Stimulated activated memory B cell treated with anti-CD40 and anti-IgM and Interleukin-4, amounts not matched to agents 10 μg/mL and 1 μg/mL and 100 μg/mL, for 72 hours (primary cell): ENCODE data around the gene TAF3.

Experiments used
- ATAC-seq: fragments of 150-1000 bp; cut with Tn5 transposase; 2 replicates; pipeline ENCODE4 v1.10.0; 2021
- H3K27ac Mint-ChIP-seq: one replicate; pipeline ENCODE4 v1.8.0; 2022; ENCODE audit warnings: mild to moderate bottlenecking, mixed read lengths
- H3K27me3 Mint-ChIP-seq: one replicate; pipeline ENCODE4 v1.8.0; 2022; ENCODE audit warnings: mixed read lengths
- H3K36me3 Mint-ChIP-seq: one replicate; pipeline ENCODE4 v1.8.0; 2022; ENCODE audit warnings: mixed read lengths
- H3K4me1 Mint-ChIP-seq: one replicate; pipeline ENCODE4 v1.8.0; 2022; ENCODE audit warnings: mixed read lengths
- H3K4me3 Mint-ChIP-seq: one replicate; pipeline ENCODE4 v1.8.0; 2022; ENCODE audit warnings: mild to moderate bottlenecking, moderate library complexity, mixed read lengths
- H3K9me3 Mint-ChIP-seq: one replicate; pipeline ENCODE4 v1.8.0; 2022; ENCODE audit warnings: mixed read lengths

TAF3 gene

DNA sequence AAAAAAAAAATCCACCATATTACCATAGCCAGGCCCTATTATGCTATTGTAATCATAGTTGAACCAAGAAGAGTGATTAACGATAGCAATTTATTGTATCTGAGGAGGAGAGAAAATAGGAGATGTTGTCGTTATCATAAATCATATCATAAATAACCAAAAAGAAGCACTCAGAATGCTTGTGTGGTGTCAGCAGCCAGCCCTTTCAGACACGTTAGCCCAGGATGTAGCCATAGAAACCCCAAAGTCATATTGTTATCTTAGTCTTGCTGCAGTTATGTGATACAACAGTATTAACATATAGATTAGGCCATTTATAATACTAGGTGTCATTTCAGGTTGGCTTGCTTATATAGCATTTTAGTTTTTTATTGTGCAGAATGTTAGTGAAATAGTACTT is 134.0 kb downstream of the TAF3 start:
- no peaks in the 10 kb centered on the region for H3K9me3 Mint-ChIP-seq
- no peak overlapping the region for H3K27ac Mint-ChIP-seq
- ATAC-seq: no peak
- H3K4me3 Mint-ChIP-seq: no peak overlapping the region
- peaks cover 14% of the 10 kb centered on the region for H3K36me3 Mint-ChIP-seq
- peaks cover 44% of the 10 kb centered on the region for H3K4me1 Mint-ChIP-seq
- H3K27me3 Mint-ChIP-seq: no peaks in the 10 kb centered on the region

DNA sequence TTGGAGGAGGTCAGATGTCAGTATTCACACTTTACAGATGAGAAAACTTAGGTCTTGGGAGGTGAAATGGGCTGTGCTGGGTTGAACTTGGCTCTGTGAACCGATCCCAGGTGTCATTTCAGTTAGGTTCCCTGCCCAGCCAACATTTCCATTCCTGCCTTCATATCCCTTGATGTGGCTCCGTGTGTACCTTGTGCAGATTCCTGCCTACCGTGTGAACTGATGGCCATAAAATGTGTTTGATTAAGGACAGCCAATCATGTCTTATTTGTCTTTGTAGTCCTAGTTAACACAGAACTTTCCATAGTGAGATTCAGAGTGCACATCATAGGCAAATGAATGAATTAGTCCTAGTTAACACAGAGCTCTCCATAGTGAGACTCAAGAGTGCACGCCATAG is 135.1 kb downstream of the TAF3 start:
- no peaks in the 10 kb centered on the region for H3K9me3 Mint-ChIP-seq
- H3K4me1 Mint-ChIP-seq: peaks cover 40% of the 10 kb centered on the region
- H3K4me3 Mint-ChIP-seq: no peak overlapping the region
- H3K27ac Mint-ChIP-seq: peak overlapping the region; percentile 34
- H3K27me3 Mint-ChIP-seq: no peaks in the 10 kb centered on the region
- H3K36me3 Mint-ChIP-seq: peaks cover 9% of the 10 kb centered on the region
- ATAC-seq: no peak

DNA sequence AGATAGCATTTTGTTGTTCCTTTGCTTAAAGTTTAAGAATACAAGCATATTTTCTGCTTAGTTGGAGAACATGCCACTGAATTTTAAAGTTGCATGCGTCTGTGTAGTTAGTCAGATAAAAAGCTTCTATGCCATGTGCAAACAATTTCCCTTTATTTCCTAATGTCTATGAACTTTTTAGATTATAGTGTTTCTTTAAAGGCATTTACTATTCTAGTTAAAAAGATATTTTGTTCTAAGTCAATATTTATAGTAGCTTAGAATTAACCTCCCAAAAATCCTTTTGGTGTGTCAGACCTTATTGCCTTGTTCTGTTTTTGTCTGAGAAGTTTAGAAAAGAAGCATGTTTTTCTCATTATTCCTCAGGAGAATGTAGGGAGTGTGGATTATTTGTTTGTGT is 137.1 kb downstream of the TAF3 start:
- peaks cover 29% of the 10 kb centered on the region for H3K4me1 Mint-ChIP-seq

DNA sequence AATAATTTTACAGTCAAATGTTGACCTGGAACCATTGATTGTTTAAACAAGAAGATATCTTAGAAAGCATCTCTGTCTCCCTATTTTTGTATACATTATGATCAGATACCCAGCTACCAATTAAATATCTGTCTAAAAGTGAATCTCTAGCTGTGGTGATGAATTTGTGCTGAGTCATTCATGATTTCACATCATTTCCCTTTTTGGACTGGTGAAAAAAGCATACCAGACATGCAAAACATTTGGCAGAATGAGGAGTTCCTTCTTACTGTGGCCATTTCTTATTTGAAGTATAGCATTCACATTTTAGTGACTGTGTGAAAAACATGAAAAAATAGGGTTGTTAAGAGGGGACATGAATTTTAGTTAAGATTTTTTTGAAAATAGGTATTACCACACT is 138.2 kb downstream of the TAF3 start:
- peak overlapping the region; percentile 61 for H3K27ac Mint-ChIP-seq
- no peak for ATAC-seq
- peaks cover 6% of the 10 kb centered on the region for H3K36me3 Mint-ChIP-seq
- H3K4me3 Mint-ChIP-seq: no peak overlapping the region
- H3K9me3 Mint-ChIP-seq: no peaks in the 10 kb centered on the region
- no peaks in the 10 kb centered on the region for H3K27me3 Mint-ChIP-seq
- H3K4me1 Mint-ChIP-seq: peaks cover 25% of the 10 kb centered on the region

More for the DNA sequence above, 137.1 kb downstream of the TAF3 start:
- Mint-ChIP-seq H3K9me3 (no peaks in the 10 kb centered on the region), H3K27me3 (no peaks in the 10 kb centered on the region), H3K4me3 (no peak overlapping the region), H3K27ac (no peak overlapping the region), H3K36me3 (peaks cover 6% of the 10 kb centered on the region)
- no peak for ATAC-seq

DNA sequence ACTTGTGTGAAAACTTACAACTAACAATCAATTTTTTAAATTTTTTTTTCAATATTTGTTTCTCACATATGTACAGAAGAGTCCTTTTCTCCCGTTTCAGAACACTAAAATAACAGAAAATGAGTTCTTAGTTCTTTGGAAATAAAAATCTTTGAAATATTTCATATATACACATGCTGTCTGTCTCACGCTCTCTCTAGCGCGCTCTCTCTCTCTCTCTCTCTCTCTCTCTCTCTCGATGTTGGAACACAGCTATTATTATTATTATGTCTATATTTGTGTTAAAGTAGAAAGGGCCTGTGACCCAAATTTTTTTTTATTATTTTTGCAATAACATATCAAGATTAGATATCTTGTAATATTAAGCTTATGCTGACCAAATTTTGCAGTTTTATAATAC is 139.3 kb downstream of the TAF3 start:
- peaks cover 16% of the 10 kb centered on the region for H3K4me1 Mint-ChIP-seq
- no peak overlapping the region for H3K4me3 Mint-ChIP-seq
- H3K36me3 Mint-ChIP-seq: peaks cover 6% of the 10 kb centered on the region
- no peak for ATAC-seq
- H3K9me3 Mint-ChIP-seq: no peaks in the 10 kb centered on the region
- H3K27me3 Mint-ChIP-seq: no peaks in the 10 kb centered on the region
- H3K27ac Mint-ChIP-seq: no peak overlapping the region

DNA sequence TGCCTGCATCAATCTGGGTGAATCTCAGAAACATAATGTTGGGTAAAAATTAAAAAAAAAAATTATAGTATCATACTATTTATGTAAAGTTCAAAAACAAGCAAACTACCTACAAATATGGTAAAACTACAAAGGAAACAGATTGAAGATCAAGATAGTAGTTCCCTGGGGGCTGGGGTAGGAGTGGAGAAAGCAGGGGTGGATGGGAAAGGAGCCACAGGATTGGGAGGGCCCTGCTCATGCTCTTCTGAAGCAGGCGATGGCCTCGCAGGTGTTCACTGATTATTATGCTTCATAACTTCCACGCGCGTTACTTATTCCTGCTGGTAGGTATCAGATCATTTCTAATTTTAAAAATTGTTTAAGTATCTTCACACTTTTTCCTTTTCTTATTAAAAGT is 140.1 kb downstream of the TAF3 start:
- peaks cover 16% of the 10 kb centered on the region for H3K4me1 Mint-ChIP-seq
- no peak for ATAC-seq
- no peaks in the 10 kb centered on the region for H3K9me3 Mint-ChIP-seq
- no peak overlapping the region for H3K4me3 Mint-ChIP-seq
- peaks cover 6% of the 10 kb centered on the region for H3K36me3 Mint-ChIP-seq
- H3K27ac Mint-ChIP-seq: no peak overlapping the region
- no peaks in the 10 kb centered on the region for H3K27me3 Mint-ChIP-seq

DNA sequence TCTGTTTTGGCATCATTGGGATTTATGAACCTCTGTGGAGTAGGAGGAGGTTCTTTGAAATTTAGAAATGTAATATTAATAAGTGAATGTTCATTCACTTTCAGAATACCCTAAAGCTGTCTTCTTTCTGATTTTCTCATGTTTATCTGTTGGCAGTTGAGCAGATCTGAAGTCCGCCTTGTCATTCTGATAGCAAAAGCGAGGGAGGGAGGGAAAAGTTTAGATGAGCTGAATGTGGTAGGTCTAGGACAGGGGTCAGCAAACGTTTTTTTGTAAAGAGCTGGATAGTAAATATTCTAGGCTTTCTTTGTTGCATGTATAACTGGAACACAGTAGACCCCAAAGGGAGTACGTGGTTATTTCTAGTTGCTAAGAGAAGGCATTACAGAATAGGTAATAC is 141.8 kb downstream of the TAF3 start:
- Mint-ChIP-seq H3K36me3 (peaks cover 20% of the 10 kb centered on the region), H3K27me3 (no peaks in the 10 kb centered on the region)
- ATAC-seq: no peak

DNA sequence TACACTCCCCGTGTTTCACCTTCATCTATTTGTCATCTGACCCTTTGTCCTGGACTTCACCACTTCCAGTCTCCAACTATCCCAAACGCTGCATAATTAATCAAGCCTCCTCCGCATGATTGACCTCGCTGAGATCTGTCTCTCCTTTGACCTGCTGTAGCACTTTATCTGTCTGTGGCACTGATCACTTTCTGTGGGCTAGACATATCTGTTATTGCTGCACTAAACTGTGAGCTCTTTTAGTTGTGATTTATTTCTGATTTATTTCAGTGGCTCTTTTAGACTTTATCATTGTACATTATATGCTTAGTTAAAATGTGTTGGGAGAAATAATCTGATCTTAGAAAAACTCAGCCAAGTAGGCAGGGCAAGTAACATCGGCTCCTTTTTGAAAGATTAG is 144.3 kb downstream of the TAF3 start:
- peaks cover 9% of the 10 kb centered on the region for H3K4me1 Mint-ChIP-seq
- no peak overlapping the region for H3K4me3 Mint-ChIP-seq
- ATAC-seq: no peak
- no peak overlapping the region for H3K27ac Mint-ChIP-seq
- peaks cover 32% of the 10 kb centered on the region for H3K36me3 Mint-ChIP-seq
- no peaks in the 10 kb centered on the region for H3K9me3 Mint-ChIP-seq
- no peaks in the 10 kb centered on the region for H3K27me3 Mint-ChIP-seq

More for the DNA sequence above, 141.8 kb downstream of the TAF3 start:
- Mint-ChIP-seq H3K27ac (no peak overlapping the region), H3K4me1 (peaks cover 21% of the 10 kb centered on the region), H3K4me3 (no peak overlapping the region), H3K9me3 (no peaks in the 10 kb centered on the region)

DNA sequence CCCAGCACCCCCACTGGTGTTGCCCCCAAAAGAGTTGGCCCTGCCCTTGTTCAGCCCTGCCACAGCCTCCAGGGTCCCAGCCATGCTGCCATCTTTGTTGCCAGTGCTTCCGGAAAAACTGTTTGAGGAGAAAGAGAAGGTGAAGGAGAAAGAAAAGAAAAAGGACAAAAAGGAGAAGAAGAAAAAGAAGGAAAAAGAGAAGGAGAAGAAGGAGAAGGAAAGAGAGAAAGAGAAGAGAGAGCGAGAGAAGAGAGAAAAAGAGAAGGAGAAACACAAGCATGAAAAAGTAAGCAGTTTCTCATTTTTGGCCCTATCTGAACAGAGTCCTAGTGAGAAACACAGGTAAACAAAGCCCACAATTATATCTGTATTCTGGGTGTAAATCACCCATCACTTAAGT is 147.2 kb downstream of the TAF3 start:
- no peaks in the 10 kb centered on the region for H3K27me3 Mint-ChIP-seq
- H3K4me1 Mint-ChIP-seq: peaks cover 9% of the 10 kb centered on the region
- H3K27ac Mint-ChIP-seq: no peak overlapping the region
- no peaks in the 10 kb centered on the region for H3K9me3 Mint-ChIP-seq
- peaks cover 42% of the 10 kb centered on the region for H3K36me3 Mint-ChIP-seq
- no peak overlapping the region for H3K4me3 Mint-ChIP-seq
- ATAC-seq: no peak

DNA sequence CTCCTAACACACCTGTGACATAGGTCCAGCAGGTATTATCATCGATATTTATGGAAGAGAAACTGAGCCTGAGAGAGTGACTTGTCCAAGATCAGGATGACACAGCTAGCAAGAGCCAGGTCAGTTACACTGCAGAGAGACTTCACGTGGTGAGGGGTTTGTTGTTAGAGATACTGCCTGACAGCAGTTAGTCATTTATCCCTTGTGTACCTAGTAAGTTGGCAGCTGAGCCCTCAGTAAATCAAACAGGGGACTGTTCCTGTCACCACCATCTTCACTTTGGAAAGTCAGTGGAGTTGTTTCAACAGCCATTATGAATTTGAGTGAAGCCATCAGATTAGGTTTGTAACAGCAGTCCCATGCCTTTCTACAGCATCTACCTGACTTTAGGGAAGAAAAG is 148.7 kb downstream of the TAF3 start:
- no peak for ATAC-seq
- peaks cover 9% of the 10 kb centered on the region for H3K4me1 Mint-ChIP-seq

DNA sequence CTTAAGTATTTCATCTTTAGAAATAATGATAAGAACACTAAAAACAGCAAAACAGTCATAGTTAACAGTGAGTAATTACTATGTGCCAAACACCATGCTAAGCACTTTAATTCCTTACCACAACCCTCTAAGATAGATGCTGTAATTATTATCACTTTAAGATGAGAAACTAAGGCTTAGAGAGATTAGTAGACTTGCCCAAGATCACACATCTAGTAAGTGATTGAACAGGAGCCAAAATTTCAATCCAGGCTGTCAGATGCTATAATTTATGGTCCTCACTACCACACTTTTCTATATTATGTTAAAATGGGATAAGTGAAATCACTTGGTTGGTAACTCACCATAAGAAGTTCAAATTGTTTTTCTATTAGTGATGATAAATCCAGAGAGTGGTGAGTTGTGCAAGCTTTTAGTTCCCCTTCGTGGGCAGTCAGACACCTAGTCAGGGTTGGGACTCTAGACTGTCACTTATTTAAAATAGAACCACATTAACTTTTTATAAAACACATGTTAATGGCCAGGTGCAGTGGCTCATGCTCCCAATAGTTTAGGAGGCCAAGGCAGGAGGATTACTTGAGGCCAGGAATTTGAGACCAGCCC is 150.3 kb downstream of the TAF3 start:
- Mint-ChIP-seq H3K9me3 (no peaks in the 10 kb centered on the region), H3K4me1 (peaks cover 9% of the 10 kb centered on the region), H3K36me3 (peaks cover 48% of the 10 kb centered on the region), H3K27me3 (no peaks in the 10 kb centered on the region), H3K27ac (no peak overlapping the region), H3K4me3 (no peak overlapping the region)
- ATAC-seq: no peak

More for the DNA sequence above, 148.7 kb downstream of the TAF3 start:
- Mint-ChIP-seq H3K36me3 (peaks cover 42% of the 10 kb centered on the region), H3K27me3 (no peaks in the 10 kb centered on the region), H3K4me3 (no peak overlapping the region), H3K9me3 (no peaks in the 10 kb centered on the region), H3K27ac (no peak overlapping the region)

DNA sequence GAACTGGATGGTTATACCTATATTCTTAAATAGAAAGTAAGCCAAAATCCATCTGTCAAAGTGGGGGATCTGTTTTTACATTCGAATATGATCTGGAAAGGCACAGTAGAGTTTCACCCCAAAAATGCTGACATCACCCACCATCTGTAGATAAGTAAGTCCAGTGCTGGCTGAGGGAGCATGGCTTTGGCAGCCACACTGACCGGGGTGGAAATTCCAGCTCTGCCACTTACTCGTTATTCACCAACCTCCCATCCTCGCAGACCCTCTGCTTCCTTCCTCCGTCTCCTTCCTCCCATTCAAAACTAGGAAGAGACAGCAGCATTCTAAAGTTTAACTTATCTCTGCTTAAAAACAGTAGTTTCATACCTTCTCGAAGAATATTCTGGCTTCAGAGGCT is 151.3 kb downstream of the TAF3 start:
- peaks cover 9% of the 10 kb centered on the region for H3K4me1 Mint-ChIP-seq
- peaks cover 46% of the 10 kb centered on the region for H3K36me3 Mint-ChIP-seq
- no peak for ATAC-seq
- H3K9me3 Mint-ChIP-seq: peaks cover 3% of the 10 kb centered on the region
- H3K4me3 Mint-ChIP-seq: no peak overlapping the region
- H3K27ac Mint-ChIP-seq: no peak overlapping the region
- no peaks in the 10 kb centered on the region for H3K27me3 Mint-ChIP-seq

DNA sequence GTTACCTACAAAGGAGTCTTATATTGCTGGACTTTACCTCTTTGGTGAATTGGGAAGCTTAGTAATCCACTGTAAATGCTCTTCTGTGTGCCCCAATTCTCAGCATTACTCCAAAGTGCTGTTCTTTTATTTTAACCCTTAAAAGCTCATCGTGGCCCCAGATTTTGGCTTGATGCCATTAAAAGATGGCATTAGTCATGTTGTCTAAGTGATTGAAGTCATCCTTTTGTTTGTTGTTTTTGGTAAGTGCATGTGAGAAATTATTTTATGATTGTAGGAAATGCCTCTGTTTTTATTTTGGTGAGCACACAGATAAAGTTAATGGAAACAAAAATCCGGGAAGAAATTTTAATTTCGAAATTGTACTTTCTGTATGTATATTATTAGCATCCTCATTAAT is 153.6 kb downstream of the TAF3 start:
- H3K27ac Mint-ChIP-seq: no peak overlapping the region
- peaks cover 3% of the 10 kb centered on the region for H3K9me3 Mint-ChIP-seq
- H3K27me3 Mint-ChIP-seq: no peaks in the 10 kb centered on the region
- no peaks in the 10 kb centered on the region for H3K4me1 Mint-ChIP-seq
- peaks cover 43% of the 10 kb centered on the region for H3K36me3 Mint-ChIP-seq
- no peak overlapping the region for H3K4me3 Mint-ChIP-seq
- no peak for ATAC-seq

DNA sequence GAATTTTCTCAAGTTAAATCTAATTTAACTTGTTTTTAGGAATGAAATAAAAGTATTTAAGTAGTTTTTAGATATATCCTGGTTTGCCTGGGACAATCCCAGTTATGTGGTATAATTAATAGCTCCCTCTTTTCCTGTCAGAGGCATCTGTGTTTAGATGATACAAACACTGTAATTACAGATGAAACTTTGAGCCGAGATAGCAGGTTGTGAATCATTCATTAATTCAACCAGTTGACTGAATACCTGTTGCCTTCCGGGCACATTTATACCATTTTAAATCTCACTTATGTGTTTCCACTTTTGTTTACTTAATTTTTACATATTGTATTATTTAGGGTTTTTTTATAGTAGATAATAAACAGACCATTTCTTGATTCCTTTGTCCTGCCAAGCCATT is 154.1 kb downstream of the TAF3 start:
- H3K9me3 Mint-ChIP-seq: peaks cover 3% of the 10 kb centered on the region
- no peaks in the 10 kb centered on the region for H3K4me1 Mint-ChIP-seq
- H3K36me3 Mint-ChIP-seq: peaks cover 46% of the 10 kb centered on the region
- H3K27me3 Mint-ChIP-seq: no peaks in the 10 kb centered on the region
- H3K27ac Mint-ChIP-seq: no peak overlapping the region
- no peak for ATAC-seq
- H3K4me3 Mint-ChIP-seq: no peak overlapping the region

DNA sequence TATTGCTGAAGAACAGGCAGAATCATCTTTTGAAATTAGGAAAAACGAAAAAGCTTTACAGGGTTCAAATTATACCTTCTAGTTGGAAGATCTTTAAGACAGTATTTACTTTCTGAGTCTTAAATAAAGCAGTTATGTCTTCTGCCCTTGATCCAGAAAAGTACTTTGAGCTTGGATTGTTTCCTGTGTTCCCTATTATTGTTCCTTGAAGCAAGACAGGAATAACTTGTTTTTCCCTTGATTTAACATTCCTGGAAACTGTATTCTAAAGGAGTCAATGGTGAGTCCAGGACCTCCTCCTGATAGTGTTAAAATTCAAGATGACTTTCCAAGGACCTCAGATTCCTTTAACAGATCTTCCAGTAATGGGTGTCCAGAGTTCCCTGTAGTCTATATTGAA is 161.9 kb downstream of the TAF3 start:
- Mint-ChIP-seq H3K4me3 (no peak overlapping the region), H3K4me1 (no peaks in the 10 kb centered on the region), H3K9me3 (no peaks in the 10 kb centered on the region), H3K27me3 (no peaks in the 10 kb centered on the region), H3K27ac (no peak overlapping the region), H3K36me3 (peaks cover 50% of the 10 kb centered on the region)
- no peak for ATAC-seq

DNA sequence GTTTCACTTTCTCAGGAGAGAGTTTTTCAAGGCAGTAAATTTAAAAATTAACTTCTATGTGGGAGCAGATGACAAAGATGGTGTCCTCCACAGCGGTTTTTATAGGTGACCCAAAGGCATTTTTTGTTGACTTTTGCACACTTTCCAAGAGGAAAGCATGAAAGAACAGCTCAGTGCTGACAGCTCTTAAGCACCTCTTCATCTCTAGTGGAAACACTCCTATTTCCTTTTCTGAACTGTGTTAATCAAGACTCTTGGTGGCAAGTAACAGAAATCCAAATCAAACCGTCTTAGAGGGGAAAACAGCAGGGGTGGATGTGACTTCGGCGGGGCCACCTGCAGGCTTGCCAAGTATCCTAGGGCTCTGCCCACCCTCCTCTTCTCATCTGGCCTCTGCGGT is 164.4 kb downstream of the TAF3 start:
- H3K27me3 Mint-ChIP-seq: no peaks in the 10 kb centered on the region
- H3K27ac Mint-ChIP-seq: no peak overlapping the region
- H3K4me1 Mint-ChIP-seq: no peaks in the 10 kb centered on the region
- peaks cover 55% of the 10 kb centered on the region for H3K36me3 Mint-ChIP-seq
- no peaks in the 10 kb centered on the region for H3K9me3 Mint-ChIP-seq
- no peak overlapping the region for H3K4me3 Mint-ChIP-seq
- no peak for ATAC-seq

DNA sequence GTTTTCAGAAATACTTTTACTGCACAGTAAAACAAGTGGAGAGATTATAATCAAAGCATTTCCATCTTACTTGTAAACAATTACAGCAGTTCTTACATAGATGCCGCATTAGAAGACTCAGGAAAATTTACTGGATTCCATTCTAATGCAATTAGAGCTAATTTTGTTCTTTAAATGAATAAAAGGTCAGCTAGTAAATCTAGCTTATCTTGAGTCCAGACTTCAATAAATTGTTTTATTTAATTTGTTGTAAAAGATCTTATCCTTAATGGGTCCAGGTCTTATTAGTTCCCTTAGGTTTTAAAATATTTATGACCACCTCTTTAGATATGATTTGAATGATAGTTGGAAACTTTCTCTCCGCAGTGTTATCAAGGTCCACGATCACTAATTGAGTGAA is 166.0 kb downstream of the TAF3 start:
- no peak overlapping the region for H3K4me3 Mint-ChIP-seq
- no peak for ATAC-seq
- no peaks in the 10 kb centered on the region for H3K9me3 Mint-ChIP-seq
- H3K27me3 Mint-ChIP-seq: no peaks in the 10 kb centered on the region
- H3K27ac Mint-ChIP-seq: no peak overlapping the region
- H3K4me1 Mint-ChIP-seq: no peaks in the 10 kb centered on the region
- H3K36me3 Mint-ChIP-seq: peaks cover 49% of the 10 kb centered on the region
